ENCODE measurements around the gene PPP1R14D.

GRCh38 chr15:40776537-40777141 lies 51.9 kb downstream of the PPP1R14D start:
- no peak for TF ChIP-seq CTCF (IDR thresholded peaks at IDR 0.05)
- no peak for TF ChIP-seq ZFX (IDR thresholded peaks at IDR 0.05; ENCODE audit: borderline replicate concordance)

All from 22Rv1 (cell line).